NB4 (cell line): ENCODE data around the gene CHST8.
A peak's percentile ranks its signal among the peaks of the same experiment; 100 is the strongest.

Experiments
- DNase-seq: peaks from one replicate; pipeline ENCODE4 v3.0.0; 2010; ENCODE audit warnings: low read depth
- H3K4me3 ChIP-seq: one replicate; pipeline ENCODE4 v1.5.1; 2011; ENCODE audit warnings: mild to moderate bottlenecking, low read depth, low read length, moderate library complexity
- CTCF ChIP-seq: IDR thresholded peaks from one replicate; pipeline ENCODE4 v1.5.1; 2012; ENCODE audit warnings: low read depth, low read length
- MAX ChIP-seq: IDR thresholded peaks from 2 replicates; pipeline ENCODE4 v1.6.1; 2011; ENCODE audit warnings: low read depth, low read length
- MYC ChIP-seq: IDR thresholded peaks from 2 replicates; pipeline ENCODE4 v1.6.1; 2011; ENCODE audit warnings: low read depth, low read length
- POLR2A ChIP-seq: IDR thresholded peaks from 2 replicates; pipeline ENCODE4 v1.6.1; 2011; ENCODE audit warnings: mild to moderate bottlenecking; ENCODE audit not compliant: insufficient read length; ENCODE audit errors: extremely low read depth

Gene CHST8

GRCh38 chr19:33759356-33759755 lies 137.6 kb downstream of the CHST8 start:
- TF ChIP-seq POLR2A (no peak), MYC (no peak), CTCF (no peak), MAX (no peak)
- DNase-seq, result no peak

GRCh38 chr19:33763633-33764371 lies 142.0 kb downstream of the CHST8 start:
- H3K4me3 ChIP-seq, result no peak overlapping the region
- no peak for DNase-seq
- TF ChIP-seq POLR2A (no peak), MYC (no peak), CTCF (no peak), MAX (no peak)

More at GRCh38 chr19:33759356-33759755, 137.6 kb downstream of the CHST8 start:
- H3K4me3 ChIP-seq, result no peak overlapping the region

GRCh38 chr19:33766623-33767022 lies 144.9 kb downstream of the CHST8 start:
- no peak overlapping the region for H3K4me3 ChIP-seq
- TF ChIP-seq MAX (no peak), MYC (no peak), CTCF (no peak), POLR2A (no peak)
- DNase-seq, result no peak

- DNase-seq, result peak; percentile 50
- no peak for TF ChIP-seq MYC
- peak; percentile 27 for TF ChIP-seq CTCF
- H3K4me3 ChIP-seq, result no peak overlapping the region
Measured at GRCh38 chr19:33767898-33768413, 146.2 kb downstream of the CHST8 start.

GRCh38 chr19:33769208-33769607 lies 147.5 kb downstream of the CHST8 start:
- H3K4me3 ChIP-seq, result no peak overlapping the region
- TF ChIP-seq MYC (no peak), MAX (no peak), POLR2A (no peak), CTCF (no peak)
- DNase-seq, result no peak

GRCh38 chr19:33770107-33770506 lies 148.4 kb downstream of the CHST8 start:
- TF ChIP-seq POLR2A (no peak), MYC (no peak), CTCF (no peak), MAX (no peak)
- no peak for DNase-seq

More at GRCh38 chr19:33770107-33770506, 148.4 kb downstream of the CHST8 start:
- H3K4me3 ChIP-seq, result no peak overlapping the region
